Measurements from ENCODE around the gene TMEM207. TPM values are rescaled to one million over a fixed set of nuclear protein-coding genes. Genes with fewer than 3 reads are reported as not detected.

Gene TMEM207
- total RNA-seq, 2 donors from 2014 or later: not detected

GRCh38 chr3:190404715-190405114, 45.0 kb downstream of the TMEM207 start:
- Histone ChIP-seq H3K4me1 (no peaks in the 10 kb centered on the region), H3K9me3 (no peaks in the 10 kb centered on the region), H3K27ac (no peak overlapping the region), H3K27me3 (no peaks in the 10 kb centered on the region), H3K4me3 (no peak overlapping the region), H3K36me3 (replicated peaks in 1 of 2; ENCODE audit: insufficient read depth in 1 of 2, low read depth in 2 of 2) (no peaks in the 10 kb centered on the region)
- intact Hi-C loops (cut with DNase I): no loop called here
- DNase-seq (no peak), ATAC-seq (no peak)
- no peak for TF ChIP-seq POLR2A (IDR thresholded peaks at IDR 0.05)
- TF ChIP-seq, protein P1, sequence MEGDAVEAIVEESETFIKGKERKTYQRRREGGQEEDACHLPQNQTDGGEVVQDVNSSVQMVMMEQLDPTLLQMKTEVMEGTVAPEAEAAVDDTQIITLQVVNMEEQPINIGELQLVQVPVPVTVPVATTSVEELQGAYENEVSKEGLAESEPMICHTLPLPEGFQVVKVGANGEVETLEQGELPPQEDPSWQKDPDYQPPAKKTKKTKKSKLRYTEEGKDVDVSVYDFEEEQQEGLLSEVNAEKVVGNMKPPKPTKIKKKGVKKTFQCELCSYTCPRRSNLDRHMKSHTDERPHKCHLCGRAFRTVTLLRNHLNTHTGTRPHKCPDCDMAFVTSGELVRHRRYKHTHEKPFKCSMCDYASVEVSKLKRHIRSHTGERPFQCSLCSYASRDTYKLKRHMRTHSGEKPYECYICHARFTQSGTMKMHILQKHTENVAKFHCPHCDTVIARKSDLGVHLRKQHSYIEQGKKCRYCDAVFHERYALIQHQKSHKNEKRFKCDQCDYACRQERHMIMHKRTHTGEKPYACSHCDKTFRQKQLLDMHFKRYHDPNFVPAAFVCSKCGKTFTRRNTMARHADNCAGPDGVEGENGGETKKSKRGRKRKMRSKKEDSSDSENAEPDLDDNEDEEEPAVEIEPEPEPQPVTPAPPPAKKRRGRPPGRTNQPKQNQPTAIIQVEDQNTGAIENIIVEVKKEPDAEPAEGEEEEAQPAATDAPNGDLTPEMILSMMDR (IDR thresholded peaks at IDR 0.05): no peak
- WGBS, 2 donors: 84 to 92% methylated on average over 8 of the region's 8 CpGs

DNA sequence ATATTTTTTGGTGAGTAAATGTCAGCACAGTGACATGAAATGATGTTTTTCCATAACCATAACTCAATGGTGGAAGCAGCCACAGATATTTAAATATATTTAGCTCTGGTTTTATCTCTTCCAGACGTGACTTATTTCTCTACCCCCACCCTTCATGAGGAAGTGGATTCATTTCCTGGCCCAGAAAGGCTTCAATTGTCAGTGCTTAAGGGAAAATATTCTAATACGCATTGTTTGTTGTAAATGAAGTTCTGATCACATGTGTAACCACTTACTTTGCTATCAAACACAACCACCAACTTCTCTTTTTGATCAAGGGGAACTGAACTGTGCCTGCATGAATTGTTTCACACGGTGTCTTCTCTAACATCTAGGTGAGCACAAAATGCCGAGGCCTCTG, 47.7 kb downstream of the TMEM207 start:
- Histone ChIP-seq H3K27ac (no peak overlapping the region), H3K27me3 (no peaks in the 10 kb centered on the region), H3K4me1 (no peaks in the 10 kb centered on the region), H3K9me3 (no peaks in the 10 kb centered on the region), H3K4me3 (no peak overlapping the region), H3K36me3 (replicated peaks in 1 of 2; ENCODE audit: insufficient read depth in 1 of 2, low read depth in 2 of 2) (no peaks in the 10 kb centered on the region)
- DNase-seq (no peak), ATAC-seq (no peak)
- TF ChIP-seq, protein P1 (IDR thresholded peaks at IDR 0.05): no peak
- no peak for TF ChIP-seq POLR2A (IDR thresholded peaks at IDR 0.05)
- WGBS, 2 donors: 49 to 57% methylated on average over 4 of the region's 4 CpGs
- intact Hi-C loops (cut with DNase I): no loop called here

DNA sequence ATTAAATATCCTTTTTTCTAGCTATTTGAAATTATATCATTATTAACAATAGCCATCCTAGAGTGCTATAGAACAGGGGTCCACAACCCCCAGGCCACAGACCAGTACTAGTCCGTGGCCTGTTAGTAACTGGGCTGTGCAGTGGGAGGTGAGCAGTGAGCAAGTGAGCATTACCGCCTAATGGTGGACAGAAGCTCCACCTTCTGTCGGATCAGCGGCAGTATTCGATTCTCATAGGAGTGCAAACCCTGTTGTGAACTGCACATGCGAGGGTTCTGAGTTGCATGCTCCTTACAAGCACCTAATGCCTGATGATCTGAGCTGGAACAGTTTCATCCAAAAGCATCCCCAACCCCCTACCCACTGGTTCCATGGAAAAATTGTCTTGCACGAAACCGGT, 50.0 kb downstream of the TMEM207 start:
- no peak overlapping the region for H3K27ac ChIP-seq
- no peak for DNase-seq
- no peak for ATAC-seq
- no peaks in the 10 kb centered on the region for H3K36me3 ChIP-seq (replicated peaks in 1 of 2; ENCODE audit: insufficient read depth in 1 of 2, low read depth in 2 of 2)
- no peaks in the 10 kb centered on the region for H3K27me3 ChIP-seq
- H3K9me3 ChIP-seq: no peaks in the 10 kb centered on the region
- no peak overlapping the region for H3K4me3 ChIP-seq
- WGBS, 2 donors: 86 to 94% methylated on average over 8 of the region's 8 CpGs
- no peak for TF ChIP-seq POLR2A (IDR thresholded peaks at IDR 0.05)
- TF ChIP-seq, protein P1 (IDR thresholded peaks at IDR 0.05): no peak
- intact Hi-C loops (cut with DNase I): no loop called here
- no peaks in the 10 kb centered on the region for H3K4me1 ChIP-seq

GRCh38 chr3:190397889-190398288, 51.8 kb downstream of the TMEM207 start:
- DNase-seq (no peak), ATAC-seq (no peak)
- Histone ChIP-seq H3K27me3 (no peaks in the 10 kb centered on the region), H3K9me3 (no peaks in the 10 kb centered on the region), H3K4me3 (no peak overlapping the region), H3K4me1 (no peaks in the 10 kb centered on the region), H3K36me3 (replicated peaks in 1 of 2; ENCODE audit: insufficient read depth in 1 of 2, low read depth in 2 of 2) (no peaks in the 10 kb centered on the region), H3K27ac (no peak overlapping the region)
- TF ChIP-seq, protein P1 (IDR thresholded peaks at IDR 0.05): no peak
- TF ChIP-seq POLR2A (IDR thresholded peaks at IDR 0.05): no peak
- intact Hi-C loops (cut with DNase I): no loop called here
- 64 to 76% methylated on average over 4 of the region's 4 CpGs for WGBS, 2 donors

GRCh38 chr3:190396001-190396400, 53.7 kb downstream of the TMEM207 start:
- Histone ChIP-seq H3K4me3 (no peak overlapping the region), H3K9me3 (no peaks in the 10 kb centered on the region), H3K27ac (no peak overlapping the region), H3K4me1 (no peaks in the 10 kb centered on the region), H3K36me3 (replicated peaks in 1 of 2; ENCODE audit: insufficient read depth in 1 of 2, low read depth in 2 of 2) (no peaks in the 10 kb centered on the region), H3K27me3 (no peaks in the 10 kb centered on the region)
- DNase-seq (no peak), ATAC-seq (no peak)
- intact Hi-C loops (cut with DNase I): no loop called here
- TF ChIP-seq POLR2A (IDR thresholded peaks at IDR 0.05): no peak
- TF ChIP-seq, protein P1 (IDR thresholded peaks at IDR 0.05): no peak
